Trophoblast cell (in vitro differentiated cells and primary cell): ENCODE results near the gene PPT2.

Experiments
- DNase-seq, 2 donors: peaks; one replicate each; pipeline ENCODE4 v3.0.0-alpha.2; 2016
- H2AFZ ChIP-seq: 2 replicates; pipeline ENCODE4 v1.6.1; 2013; ENCODE audit warnings: low read length, moderate library complexity, mild to moderate bottlenecking; ENCODE audit not compliant: insufficient read depth, poor library complexity
- H2AK5ac ChIP-seq: 2 replicates; pipeline ENCODE4 v1.6.1; 2013; ENCODE audit warnings: mild to moderate bottlenecking, low read length
- H2BK120ac ChIP-seq: 2 replicates; pipeline ENCODE4 v1.6.1; 2013; ENCODE audit warnings: low read length, mild to moderate bottlenecking, moderate library complexity; ENCODE audit not compliant: insufficient read depth, poor library complexity
- H2BK12ac ChIP-seq: 2 replicates; pipeline ENCODE4 v1.6.1; 2013; ENCODE audit warnings: mild to moderate bottlenecking, low read length, moderate library complexity
- H2BK5ac ChIP-seq: 2 replicates; pipeline ENCODE4 v1.6.1; 2013; ENCODE audit warnings: low read length, low read depth, moderate library complexity, mild to moderate bottlenecking; ENCODE audit not compliant: poor library complexity
- H3K14ac ChIP-seq: 2 replicates; pipeline ENCODE4 v1.6.1; 2013; ENCODE audit warnings: mild to moderate bottlenecking, low read length
- H3K18ac ChIP-seq: 2 replicates; pipeline ENCODE4 v1.6.1; 2013; ENCODE audit warnings: mild to moderate bottlenecking, low read length
- H3K23ac ChIP-seq: 2 replicates; pipeline ENCODE4 v1.6.1; 2013; ENCODE audit warnings: low read length
- H3K27ac ChIP-seq: 2 replicates; pipeline ENCODE4 v1.5.1; 2013; ENCODE audit warnings: low read depth, mild to moderate bottlenecking, inconsistent platforms, low read length, moderate library complexity
- H3K27me3 ChIP-seq: 2 replicates; pipeline ENCODE4 v1.6.1; 2013; ENCODE audit warnings: inconsistent platforms, mild to moderate bottlenecking, low read length, moderate library complexity; ENCODE audit not compliant: insufficient read depth
- H3K36me3 ChIP-seq, 2 experiments: 1 replicate in 1 of 2; 2 replicates in 1 of 2; pipeline ENCODE4 v1.6.1; 2013; ENCODE audit warnings: low read length in 2 of 2, mild to moderate bottlenecking in 2 of 2, moderate library complexity in 1 of 2; ENCODE audit not compliant: insufficient read depth in 2 of 2, control insufficient read depth in 1 of 2
- H3K4ac ChIP-seq: 2 replicates; pipeline ENCODE4 v1.6.1; 2013; ENCODE audit warnings: low read depth, mild to moderate bottlenecking, low read length, moderate library complexity
- H3K4me1 ChIP-seq, 2 experiments: 1 replicate in 1 of 2; 2 replicates in 1 of 2; pipeline ENCODE4 v1.6.1; 2013; ENCODE audit warnings: low read length in 2 of 2, mild to moderate bottlenecking in 2 of 2, moderate library complexity in 1 of 2; ENCODE audit not compliant: insufficient read depth in 2 of 2, control insufficient read depth in 1 of 2
- H3K4me2 ChIP-seq: 2 replicates; pipeline ENCODE4 v1.6.1; 2013; ENCODE audit warnings: inconsistent platforms, mild to moderate bottlenecking, low read length, moderate library complexity
- H3K4me3 ChIP-seq: 2 replicates; pipeline ENCODE4 v1.5.1; 2013; ENCODE audit warnings: mild to moderate bottlenecking, low read depth, low read length, inconsistent platforms
- H3K79me1 ChIP-seq: one replicate; pipeline ENCODE4 v1.6.1; 2013; ENCODE audit warnings: low read length
- H3K79me2 ChIP-seq: 2 replicates; pipeline ENCODE4 v1.6.1; 2013; ENCODE audit warnings: low read length, mild to moderate bottlenecking; ENCODE audit not compliant: control insufficient read depth, insufficient read depth, poor library complexity
- H3K9ac ChIP-seq: 2 replicates; pipeline ENCODE4 v1.6.1; 2013; ENCODE audit warnings: mild to moderate bottlenecking, low read length
- H3K9me3 ChIP-seq: 2 replicates; pipeline ENCODE4 v1.6.1; 2013; ENCODE audit warnings: low read depth, mild to moderate bottlenecking, control low read depth, inconsistent platforms, low read length; ENCODE audit not compliant: insufficient read depth
- H4K12ac ChIP-seq: 2 replicates; pipeline ENCODE4 v1.6.1; 2013; ENCODE audit warnings: low read depth, mild to moderate bottlenecking, low read length, moderate library complexity
- H4K8ac ChIP-seq: 2 replicates; pipeline ENCODE4 v1.6.1; 2013; ENCODE audit warnings: low read depth, mild to moderate bottlenecking, low read length, moderate library complexity
- H4K91ac ChIP-seq: one replicate; pipeline ENCODE4 v1.6.1; 2013; ENCODE audit warnings: low read depth, mild to moderate bottlenecking, low read length, moderate library complexity
- whole genome bisulfite sequencing: extraction: QIAGEN DNeasy Blood & Tissue Kit; methylation state at CpG from one replicate; pipeline ENCODE4 v1.1.7; 2013; ENCODE audit warnings: missing lambda C conversion rate; ENCODE audit not compliant: insufficient read length, insufficient coverage; ENCODE audit errors: extremely low coverage; 5-methylcytosine and 5-hydroxymethylcytosine counted together

The PPT2 gene

DNA sequence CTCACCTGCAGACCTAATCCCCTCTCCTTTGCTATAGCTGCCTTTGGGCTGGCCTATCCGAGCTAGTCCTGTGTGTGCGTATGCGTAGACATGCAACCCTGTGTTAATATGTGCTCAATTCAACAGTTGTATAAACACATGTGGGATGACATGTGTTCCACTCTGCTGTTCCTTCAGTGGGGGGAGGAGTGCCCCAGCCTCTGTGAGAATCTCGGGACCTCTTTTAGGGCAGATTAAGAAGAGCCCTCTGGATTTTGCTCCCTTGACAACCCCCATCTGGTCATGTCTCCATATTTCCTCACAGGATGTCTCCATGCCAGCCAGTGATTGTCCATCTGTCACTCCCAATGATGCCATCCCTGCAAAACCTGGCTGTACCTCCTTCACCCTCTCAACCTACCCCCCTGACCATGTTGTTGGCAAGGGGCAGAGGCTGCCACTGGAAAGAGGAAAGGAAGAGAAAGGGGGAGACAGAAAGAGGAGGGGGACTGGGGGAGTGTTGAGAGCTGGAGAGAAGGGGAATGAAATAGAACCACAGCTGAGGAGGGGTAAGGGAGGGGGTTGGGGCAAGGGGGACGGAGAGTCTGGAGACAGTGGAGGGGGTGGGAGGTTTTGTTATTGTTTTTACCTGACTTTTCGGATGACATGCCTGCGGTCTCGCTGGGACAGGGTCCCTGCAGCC lies 2.6 kb upstream of the PPT2 start:
- Histone ChIP-seq H4K91ac (no peak overlapping the region), H4K12ac (no peak overlapping the region), H3K9ac (no peak overlapping the region), H2BK5ac (no peak overlapping the region), H3K79me1 (peaks cover 19% of the 10 kb centered on the region), H3K4me3 (no peak overlapping the region), H3K18ac (no peak overlapping the region), H2BK120ac (no peak overlapping the region), H3K23ac (no peak overlapping the region), H3K27me3 (peaks cover 20% of the 10 kb centered on the region), H3K4me2 (no peak overlapping the region), H3K4me1 (peaks cover 10 to 13% of the 10 kb centered on the region in 2 experiments), H2AFZ (no peak overlapping the region), H3K79me2 (peaks cover 14% of the 10 kb centered on the region), H2AK5ac (no peak overlapping the region), H2BK12ac (no peak overlapping the region), H3K14ac (no peak overlapping the region), H3K4ac (no peak overlapping the region), H3K9me3 (peaks cover 3% of the 10 kb centered on the region), H3K36me3 (peaks cover 6 to 8% of the 10 kb centered on the region in 2 experiments), H3K27ac (no peak overlapping the region), H4K8ac (no peak overlapping the region)
- DNase-seq = no peak
- whole genome bisulfite sequencing = no CpG with 5 or more reads among the region's 8 CpGs

DNA sequence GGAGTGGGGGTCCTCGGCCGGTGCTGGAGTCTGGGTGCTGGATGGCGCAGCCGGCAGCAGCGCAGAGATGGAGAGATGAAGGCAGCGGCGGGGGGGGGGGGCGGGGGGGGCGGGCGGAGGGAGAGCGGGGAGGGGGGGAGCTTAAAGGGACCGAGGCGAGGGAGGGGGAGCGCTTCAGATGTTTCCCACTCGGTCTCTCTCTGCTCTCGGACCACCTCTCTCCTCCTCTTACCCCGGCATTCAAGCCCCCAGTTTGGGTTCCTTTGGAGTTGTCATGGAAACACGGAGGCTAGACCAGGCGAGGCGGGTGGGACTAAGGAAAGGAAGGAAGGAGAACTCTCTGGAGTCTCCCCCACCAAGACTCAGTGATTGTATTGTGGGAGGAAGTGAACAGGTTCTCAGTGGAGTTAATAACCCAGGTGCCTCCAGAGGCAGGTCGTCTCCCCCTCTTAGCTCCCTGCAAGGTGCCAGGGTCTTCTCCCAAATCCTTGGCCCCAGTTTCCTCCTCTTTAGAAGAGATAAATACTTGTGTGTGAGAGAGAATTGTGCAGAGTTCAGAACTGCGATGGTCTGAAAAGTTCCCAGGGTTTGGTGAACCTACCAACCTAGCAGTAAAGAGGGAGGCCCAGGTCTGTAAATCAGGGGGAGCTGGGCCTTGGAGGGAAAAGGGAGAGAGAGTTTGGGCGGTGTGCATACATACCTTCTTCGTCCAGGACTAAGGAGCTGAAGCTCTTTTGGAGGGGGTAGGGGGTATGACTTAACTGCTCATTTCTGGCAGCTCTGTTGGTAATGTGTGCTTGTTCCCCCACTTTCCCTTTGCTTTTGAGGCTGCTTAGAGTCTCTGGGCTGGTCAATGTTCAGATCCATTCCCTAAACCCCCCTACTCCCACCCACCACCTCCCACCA lies 1.8 kb upstream of the PPT2 start, which contains the start of gene PRRT1:
TSS of gene PRRT1 (minus strand) at position 77 of the 906 bp plus-strand sequence. CDS start 112 bp downstream, outside the sequence.
- WGBS = no CpG with 5 or more reads among the region's 24 CpGs

DNA sequence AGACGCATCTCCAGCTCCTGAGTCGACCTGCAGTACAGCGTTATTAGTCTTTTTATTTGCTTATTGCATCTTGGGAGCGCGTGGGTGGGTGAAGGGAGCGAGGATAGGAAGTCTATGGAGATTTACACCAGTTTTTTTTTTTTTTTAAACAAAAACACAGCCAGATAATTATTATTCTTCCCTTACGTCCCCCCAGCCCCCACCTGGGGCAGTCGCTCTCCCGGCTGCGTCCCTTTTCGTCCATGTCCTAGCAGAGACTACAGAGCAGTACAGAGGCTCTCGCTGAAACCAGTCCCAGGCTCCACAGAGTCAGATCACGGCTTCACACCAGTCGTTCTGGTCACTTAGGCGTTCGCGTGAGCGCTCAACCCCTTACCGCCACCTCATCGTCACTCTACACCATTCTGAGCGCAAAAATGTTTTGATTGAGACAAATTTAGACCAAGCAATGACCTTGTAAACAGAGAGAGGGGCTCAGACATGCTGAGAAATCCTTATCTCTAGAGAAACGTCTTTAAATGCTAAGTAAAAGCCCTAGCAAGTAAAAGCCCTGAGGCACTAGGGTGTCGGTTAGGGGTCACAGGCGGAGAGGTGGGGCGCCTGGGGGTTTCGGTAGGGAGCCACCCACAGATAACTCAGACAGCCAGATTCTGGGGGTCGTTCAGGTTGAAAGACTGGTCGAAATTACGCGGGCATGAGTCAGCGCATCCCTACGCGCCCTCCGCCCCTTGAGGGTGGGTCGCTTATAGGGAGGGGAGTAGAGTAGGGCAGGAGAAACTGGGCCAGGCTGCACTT lies 975 bp upstream of the PPT2 start:
- peak overlapping the region; percentile 86 for H3K18ac ChIP-seq
- H3K27ac ChIP-seq = peak overlapping the region; percentile 37
- H2BK12ac ChIP-seq = peak overlapping the region; percentile 32
- H3K9ac ChIP-seq = peak overlapping the region; percentile 43
- H3K4me2 ChIP-seq = peak overlapping the region; percentile 96
- WGBS = no CpG with 5 or more reads among the region's 35 CpGs
- H3K23ac ChIP-seq = no peak overlapping the region
- H3K9me3 ChIP-seq = peaks cover 3% of the 10 kb centered on the region
- H2BK120ac ChIP-seq = peak overlapping the region; percentile 84
- peaks cover 14% of the 10 kb centered on the region for H3K79me2 ChIP-seq
- peak overlapping the region; percentile 81 for H4K8ac ChIP-seq
- peak overlapping the region; percentile 38 for H3K4ac ChIP-seq
- peak overlapping the region; percentile 91 for H4K12ac ChIP-seq
- H3K14ac ChIP-seq = peak overlapping the region; percentile 87
- H3K79me1 ChIP-seq = peaks cover 19% of the 10 kb centered on the region
- H2BK5ac ChIP-seq = peak overlapping the region; percentile 87
- H3K36me3 ChIP-seq = peaks cover 18 to 20% of the 10 kb centered on the region in 2 experiments
- peak overlapping the region; percentile 82 for H3K4me3 ChIP-seq
- peaks cover 20% of the 10 kb centered on the region for H3K27me3 ChIP-seq
- peak overlapping the region; percentile 84 for H4K91ac ChIP-seq
- DNase-seq = peak in 1 of 2 donors; percentile 37
- peak overlapping the region; percentile 71 for H2AFZ ChIP-seq
- H2AK5ac ChIP-seq = no peak overlapping the region
- H3K4me1 ChIP-seq = peaks cover 10 to 13% of the 10 kb centered on the region in 2 experiments

More for the DNA sequence above, 1.8 kb upstream of the PPT2 start, which contains the start of gene PRRT1:
- Histone ChIP-seq H2BK120ac (no peak within 1 kb of the TSS), H3K27ac (no peak within 1 kb of the TSS), H2AK5ac (no peak within 1 kb of the TSS), H3K9me3 (peaks cover 3% of the 10 kb centered on the region), H3K4me2 (peak within 1 kb of the TSS; percentile 96), H3K79me2 (peaks cover 14% of the 10 kb centered on the region), H3K18ac (no peak within 1 kb of the TSS), H3K79me1 (peaks cover 19% of the 10 kb centered on the region), H3K36me3 (peaks cover 11 to 13% of the 10 kb centered on the region in 2 experiments), H2BK5ac (no peak within 1 kb of the TSS), H3K14ac (no peak within 1 kb of the TSS), H2AFZ (no peak within 1 kb of the TSS), H3K9ac (no peak within 1 kb of the TSS), H3K4me3 (no peak within 1 kb of the TSS), H3K27me3 (peaks cover 20% of the 10 kb centered on the region), H3K4ac (no peak within 1 kb of the TSS), H3K23ac (no peak within 1 kb of the TSS), H3K4me1 (peaks cover 10 to 13% of the 10 kb centered on the region in 2 experiments), H2BK12ac (peak within 1 kb of the TSS; percentile 38), H4K8ac (peak within 1 kb of the TSS; percentile 14), H4K12ac (no peak within 1 kb of the TSS), H4K91ac (peak within 1 kb of the TSS; percentile 45)
- DNase-seq = no peak
